Activated CD4-positive, CD25-positive, alpha-beta regulatory T cell treated with anti-CD3 and anti-CD28 coated beads, Interleukin-2, amount 50 U/mL, for 72 hours (primary cell): ENCODE results near the gene MTCH1.
"Not testable (repeated sequence)": the region's sequence is repeated elsewhere in the genome, so short reads cannot be mapped to it uniquely, and the experiment has no call there.

Source experiments
- DNase-seq: peaks from one replicate; pipeline ENCODE4 v3.0.0; 2021

Gene MTCH1

DNA sequence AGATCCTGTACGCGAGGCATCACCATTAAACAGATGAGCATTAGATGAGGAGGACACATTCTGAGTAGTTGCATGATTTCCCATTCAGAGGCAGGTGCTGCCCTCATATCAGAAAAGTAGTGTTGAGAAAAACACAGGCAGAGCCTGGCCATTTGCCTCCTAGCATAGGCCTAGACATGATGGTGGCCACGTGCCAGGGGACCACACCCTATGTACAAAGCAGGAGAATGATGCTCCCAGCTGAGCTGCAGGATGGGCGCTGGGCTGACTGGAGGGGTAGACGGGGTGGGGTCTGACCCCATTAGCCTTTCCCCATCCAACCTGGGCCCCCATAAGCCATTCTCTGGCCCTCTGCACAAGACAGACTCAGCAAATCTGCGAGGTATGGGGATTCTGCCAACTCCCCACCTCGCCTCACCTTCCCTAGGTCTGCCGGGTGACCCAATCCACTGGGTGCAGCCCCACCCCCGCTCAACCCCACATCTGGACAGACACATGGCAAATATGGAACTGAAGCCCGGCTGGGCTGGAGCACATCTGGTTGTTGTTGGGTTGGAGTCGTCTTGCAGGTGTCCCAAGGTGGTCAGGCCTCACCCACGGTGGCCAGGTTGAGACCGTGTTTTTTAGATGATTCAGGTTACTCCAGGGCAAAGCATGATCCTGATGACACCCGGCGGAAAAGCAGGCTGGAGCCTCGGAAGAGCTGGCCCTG lies 17.6 kb downstream of the MTCH1 start:
- DNase-seq, result no peak

DNA sequence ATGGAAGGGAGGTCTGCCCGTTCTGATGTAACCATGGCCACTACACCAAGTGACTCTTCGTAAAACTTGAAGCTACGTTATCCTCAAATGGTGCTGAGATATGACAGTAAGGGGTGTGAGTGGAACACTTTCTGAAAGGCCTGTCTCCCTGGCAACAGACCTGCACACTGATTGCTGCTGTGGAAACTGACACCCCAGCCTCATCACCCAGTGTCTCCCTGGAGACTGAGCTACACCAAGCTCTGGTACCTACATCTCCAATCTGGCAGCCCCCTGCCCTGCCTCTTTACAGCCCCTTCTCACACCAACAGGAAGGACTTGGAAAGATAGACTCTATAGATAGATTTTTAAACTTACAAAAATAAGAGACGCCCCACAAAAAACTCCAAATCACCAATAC lies 18.2 kb downstream of the MTCH1 start:
- no peak for DNase-seq

DNA sequence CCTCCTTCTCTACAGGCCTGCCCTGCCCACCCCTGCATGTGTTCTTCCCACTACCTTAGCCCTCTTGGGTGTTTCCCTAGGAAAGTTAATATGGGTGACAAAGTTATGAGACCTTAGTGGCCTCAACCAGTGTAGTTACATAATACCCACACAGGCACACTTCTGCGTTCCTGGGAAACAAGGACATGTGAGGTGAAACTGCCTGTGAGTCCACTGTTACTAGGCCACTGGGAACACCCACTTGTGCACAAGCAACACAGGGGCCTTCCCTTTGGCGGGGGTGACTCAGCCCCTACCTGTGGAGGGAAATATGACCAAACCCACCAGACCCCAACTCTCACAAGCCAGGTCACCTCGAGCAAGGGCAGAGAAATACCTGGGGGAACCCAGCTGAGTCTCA lies 18.7 kb downstream of the MTCH1 start:
- no peak for DNase-seq

DNA sequence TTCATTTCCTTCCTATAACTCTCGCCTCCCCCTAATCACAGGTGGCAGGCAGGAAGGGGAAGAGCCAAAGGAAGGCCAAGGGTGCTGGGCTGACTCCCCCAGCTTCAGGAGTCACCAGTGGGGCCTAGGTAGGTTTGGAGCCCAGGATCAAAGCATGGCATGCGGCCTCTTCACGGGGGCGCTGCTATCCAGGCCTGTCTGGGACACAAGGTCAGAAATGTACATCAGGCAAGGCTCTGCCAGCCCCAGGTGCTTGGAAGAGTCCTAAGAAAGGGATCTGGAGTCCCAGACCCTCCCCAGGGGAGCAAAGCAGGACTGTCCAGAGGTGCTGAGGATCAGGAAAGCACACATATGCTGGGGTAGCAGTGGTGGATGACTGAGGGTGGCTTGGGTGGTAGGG lies 21.1 kb downstream of the MTCH1 start:
- no peak for DNase-seq

DNA sequence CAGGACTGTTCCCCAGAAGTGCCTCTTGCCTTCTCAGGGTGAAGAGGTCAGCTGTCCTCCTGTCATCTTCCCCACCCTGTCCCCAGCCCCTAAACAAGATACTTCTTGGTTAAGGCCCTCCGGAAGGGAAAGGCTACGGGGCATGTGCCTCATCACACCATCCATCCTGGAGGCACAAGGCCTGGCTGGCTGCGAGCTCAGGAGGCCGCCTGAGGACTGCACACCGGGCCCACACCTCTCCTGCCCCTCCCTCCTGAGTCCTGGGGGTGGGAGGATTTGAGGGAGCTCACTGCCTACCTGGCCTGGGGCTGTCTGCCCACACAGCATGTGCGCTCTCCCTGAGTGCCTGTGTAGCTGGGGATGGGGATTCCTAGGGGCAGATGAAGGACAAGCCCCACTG lies 21.6 kb downstream of the MTCH1 start:
- DNase-seq, result no peak

- DNase-seq, result no peak
Observed at GRCh38 chr6:36963451-36964290, 22.3 kb downstream of the MTCH1 start.

- peak; percentile 71 for DNase-seq
Observed at GRCh38 chr6:36962874-36963273, 23.1 kb downstream of the MTCH1 start.

DNA sequence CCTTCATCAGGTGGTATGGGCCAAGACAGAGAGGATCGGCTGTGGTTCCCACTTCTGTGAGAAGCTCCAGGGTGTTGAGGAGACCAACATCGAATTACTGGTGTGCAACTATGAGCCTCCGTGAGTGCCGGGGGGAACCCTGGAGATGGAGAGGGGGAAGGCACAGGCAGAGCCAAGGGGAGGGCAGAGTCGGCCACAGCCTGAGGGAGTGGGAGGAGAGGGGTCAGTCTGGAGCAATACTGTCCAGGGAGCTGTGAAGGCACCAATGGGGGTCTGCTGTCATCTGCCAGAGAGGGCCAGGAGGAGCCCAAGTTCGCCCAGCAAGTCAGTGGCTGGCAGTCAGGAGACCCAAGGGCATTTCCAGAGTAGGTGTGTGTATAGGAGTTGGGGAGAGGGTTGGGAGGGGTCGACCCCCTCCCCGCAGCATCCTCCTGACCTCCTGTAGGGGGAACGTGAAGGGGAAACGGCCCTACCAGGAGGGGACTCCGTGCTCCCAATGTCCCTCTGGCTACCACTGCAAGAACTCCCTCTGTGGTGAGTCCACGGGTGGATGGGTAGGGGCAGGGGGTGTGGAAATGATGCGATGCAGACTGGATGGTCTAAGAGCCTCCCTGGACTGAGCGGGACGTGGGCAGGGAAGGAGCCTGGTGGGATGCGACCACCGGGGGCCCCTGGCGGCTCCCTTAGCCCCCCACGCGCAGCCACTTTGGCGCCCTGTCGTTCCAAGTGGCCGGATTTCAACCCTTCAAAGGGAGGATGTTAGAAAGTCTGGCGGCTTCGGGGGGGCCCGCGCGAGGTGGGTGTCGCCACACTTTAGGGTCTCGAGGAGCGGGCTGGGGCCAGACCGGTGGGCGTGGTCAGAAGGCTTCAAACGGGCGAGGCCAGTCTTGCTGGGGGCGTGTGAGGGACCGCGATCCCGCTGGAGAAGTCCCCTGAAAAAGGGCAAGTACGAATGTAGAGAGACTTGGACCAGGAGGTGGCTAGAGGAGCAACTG lies 24.3 kb downstream of the MTCH1 start:
- no peak for DNase-seq

GRCh38 chr6:36959555-36960250 lies 26.3 kb downstream of the MTCH1 start:
- DNase-seq, result no peak

- DNase-seq, result no peak
Observed at GRCh38 chr6:36958775-36959554, 27.0 kb downstream of the MTCH1 start.

DNA sequence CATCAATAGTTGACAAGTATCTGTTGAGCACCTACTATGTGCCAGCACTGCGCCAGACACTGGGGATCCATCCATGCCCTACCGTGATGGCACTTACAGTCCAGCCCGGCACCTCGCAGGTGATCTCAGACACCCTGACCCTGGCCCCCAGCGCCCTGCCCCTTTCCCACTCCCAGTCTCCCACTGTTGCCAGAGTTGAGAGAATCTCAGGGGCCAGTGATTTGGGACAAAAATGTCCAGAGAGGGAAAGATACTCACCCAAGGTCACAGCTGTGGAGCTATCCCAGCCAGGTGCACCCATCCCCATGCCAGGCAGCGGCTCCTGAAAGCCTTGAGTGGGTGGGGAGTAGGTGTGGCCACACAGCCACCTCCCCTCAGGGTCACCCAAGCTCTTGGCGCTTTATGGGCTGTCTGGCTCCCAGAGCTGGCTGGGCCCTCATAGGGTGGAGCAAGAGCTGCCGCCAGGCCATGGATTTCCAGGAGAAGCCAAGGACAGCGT lies 28.2 kb downstream of the MTCH1 start:
- DNase-seq, result peak; percentile 13

- no peak for DNase-seq
Observed at GRCh38 chr6:36956446-36956820, 29.6 kb downstream of the MTCH1 start.

GRCh38 chr6:36955671-36956445 lies 30.1 kb downstream of the MTCH1 start:
- no peak for DNase-seq

DNA sequence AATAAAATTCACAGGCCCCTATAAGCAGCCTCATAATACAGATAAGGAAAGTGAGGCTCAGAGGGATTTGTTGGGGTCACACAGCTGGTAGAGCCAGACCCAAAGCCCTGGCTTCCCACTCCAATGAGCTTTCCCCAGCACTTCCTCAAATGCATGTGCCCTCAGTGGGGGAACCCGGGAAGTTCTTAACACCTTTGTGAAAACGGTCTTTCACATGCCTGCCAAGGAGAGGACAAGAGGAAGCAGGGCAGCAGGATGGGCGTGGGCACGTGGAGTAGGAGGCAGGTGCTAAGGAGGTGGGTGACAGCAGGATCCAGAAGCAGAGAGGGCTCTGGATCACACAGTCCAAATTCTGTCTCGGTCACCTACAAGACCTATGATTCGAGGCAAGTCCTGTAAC lies 30.9 kb downstream of the MTCH1 start:
- no peak for DNase-seq

DNA sequence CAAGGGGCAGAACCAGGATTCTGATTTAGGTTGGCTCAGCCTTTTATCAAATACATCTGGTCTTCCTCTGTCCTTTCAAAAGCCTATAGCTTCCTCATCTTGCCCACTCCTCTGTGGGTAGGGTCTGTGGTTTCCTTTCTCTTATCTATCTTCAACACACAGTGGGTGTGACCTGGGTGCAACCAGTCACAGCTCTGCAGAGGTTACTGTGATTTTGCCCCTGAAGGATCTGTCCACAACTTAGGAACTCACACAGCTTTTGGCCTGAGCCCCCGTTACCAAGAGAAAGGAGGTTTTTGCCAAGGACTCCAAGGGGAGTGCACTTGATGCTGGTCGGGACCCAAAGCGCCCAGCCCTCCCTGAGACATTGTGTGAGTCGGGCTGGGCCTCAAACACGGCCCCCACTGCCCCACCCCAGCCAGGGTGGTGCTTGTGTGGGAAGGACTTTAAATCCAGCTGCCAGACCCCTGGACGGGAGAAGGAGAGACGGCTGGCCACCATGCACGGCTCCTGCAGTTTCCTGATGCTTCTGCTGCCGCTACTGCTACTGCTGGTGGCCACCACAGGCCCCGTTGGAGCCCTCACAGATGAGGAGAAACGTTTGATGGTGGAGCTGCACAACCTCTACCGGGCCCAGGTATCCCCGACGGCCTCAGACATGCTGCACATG lies 31.6 kb downstream of the MTCH1 start, which contains the start of gene PI16:
PI16 (plus strand) TSS at position 477 of the 670 bp plus-strand sequence; CDS start at position 500, 23 bp downstream.
- no peak for DNase-seq

DNA sequence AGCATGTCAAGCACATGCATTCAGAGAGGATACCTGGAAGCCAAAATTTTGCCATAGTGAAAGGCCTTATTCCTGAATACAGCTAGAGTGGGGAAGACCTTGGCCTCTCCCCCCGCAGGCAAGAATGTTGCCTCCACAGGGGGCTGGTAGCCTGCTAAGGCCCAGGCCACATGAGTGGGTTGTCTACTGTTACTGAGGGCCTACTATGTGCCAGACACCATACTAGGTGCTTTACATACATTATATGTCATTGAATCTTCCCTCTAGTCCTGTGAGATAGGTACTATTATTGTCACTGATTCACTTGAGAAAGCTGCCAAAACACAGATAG lies 32.1 kb downstream of the MTCH1 start:
- no peak for DNase-seq

- no peak for DNase-seq
Observed at GRCh38 chr6:36949636-36950035, 36.4 kb downstream of the MTCH1 start.

DNA sequence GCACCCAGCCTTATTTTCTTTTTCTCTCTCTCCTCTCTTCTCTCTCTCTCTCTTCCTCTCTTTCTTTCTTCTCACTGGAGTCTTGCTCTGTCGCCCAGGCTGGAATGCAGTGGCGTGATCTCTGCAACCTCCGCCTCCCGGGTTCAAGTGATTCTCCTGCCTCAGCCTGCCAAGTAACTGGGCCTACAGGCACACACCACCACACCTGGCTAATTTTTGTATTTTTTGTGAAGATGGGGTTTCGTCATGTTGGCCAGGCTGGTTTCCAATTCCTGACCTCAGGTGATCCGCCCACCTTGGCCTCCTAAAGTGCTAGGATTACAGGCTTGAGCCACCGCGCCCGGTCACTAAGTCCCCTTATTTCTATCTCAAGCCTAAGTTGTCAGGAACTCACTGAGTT lies 36.9 kb downstream of the MTCH1 start:
- not testable (repeated sequence) for DNase-seq

GRCh38 chr6:36947570-36948351 lies 38.2 kb downstream of the MTCH1 start:
- DNase-seq, result peak; percentile 49
